Measurements from ENCODE around the gene KLF9.
A peak's percentile ranks its signal among the peaks of the same experiment; 100 is the strongest.

The KLF9 gene

DNA sequence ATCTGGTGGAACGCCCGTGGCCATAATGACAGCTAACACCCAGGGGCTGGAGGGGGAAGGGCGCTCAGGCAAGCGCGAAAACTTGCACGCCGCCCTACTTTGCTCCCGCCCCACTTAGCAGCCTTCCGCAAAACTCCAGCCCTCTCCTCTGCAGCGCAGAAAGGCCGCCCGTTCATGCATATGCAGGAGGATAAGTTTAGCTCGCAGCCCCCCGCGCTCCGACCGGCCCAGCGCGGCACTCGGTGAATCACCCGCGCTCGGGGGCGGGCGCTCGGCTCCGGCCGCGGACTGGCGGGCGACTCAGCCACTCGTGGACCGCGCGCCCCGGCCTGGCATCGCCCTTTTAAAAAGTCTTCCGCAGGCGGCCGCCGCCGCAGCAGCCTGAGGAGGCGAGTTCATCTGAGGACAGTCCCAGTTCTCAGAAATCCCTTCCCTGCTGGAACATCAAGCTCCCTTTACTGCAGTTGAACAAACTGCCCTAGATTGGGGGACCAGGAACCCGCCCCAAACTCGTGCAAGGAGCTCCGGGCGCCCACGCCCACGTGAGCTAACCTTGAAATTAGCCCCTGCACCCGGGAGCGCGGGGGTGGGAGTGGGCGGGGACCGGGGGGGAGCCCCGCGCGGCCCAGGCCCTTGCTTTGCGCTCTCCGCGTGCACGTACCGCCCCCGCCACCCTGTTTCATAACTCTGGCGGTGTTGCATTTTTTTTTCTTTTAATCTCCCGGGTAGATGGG is 4.5 kb upstream of the KLF9 start:
- DNase-seq (ENCODE audit: low read depth): peak; percentile 96
- TF ChIP-seq, protein P1, sequence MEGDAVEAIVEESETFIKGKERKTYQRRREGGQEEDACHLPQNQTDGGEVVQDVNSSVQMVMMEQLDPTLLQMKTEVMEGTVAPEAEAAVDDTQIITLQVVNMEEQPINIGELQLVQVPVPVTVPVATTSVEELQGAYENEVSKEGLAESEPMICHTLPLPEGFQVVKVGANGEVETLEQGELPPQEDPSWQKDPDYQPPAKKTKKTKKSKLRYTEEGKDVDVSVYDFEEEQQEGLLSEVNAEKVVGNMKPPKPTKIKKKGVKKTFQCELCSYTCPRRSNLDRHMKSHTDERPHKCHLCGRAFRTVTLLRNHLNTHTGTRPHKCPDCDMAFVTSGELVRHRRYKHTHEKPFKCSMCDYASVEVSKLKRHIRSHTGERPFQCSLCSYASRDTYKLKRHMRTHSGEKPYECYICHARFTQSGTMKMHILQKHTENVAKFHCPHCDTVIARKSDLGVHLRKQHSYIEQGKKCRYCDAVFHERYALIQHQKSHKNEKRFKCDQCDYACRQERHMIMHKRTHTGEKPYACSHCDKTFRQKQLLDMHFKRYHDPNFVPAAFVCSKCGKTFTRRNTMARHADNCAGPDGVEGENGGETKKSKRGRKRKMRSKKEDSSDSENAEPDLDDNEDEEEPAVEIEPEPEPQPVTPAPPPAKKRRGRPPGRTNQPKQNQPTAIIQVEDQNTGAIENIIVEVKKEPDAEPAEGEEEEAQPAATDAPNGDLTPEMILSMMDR (IDR thresholded peaks at IDR 0.05; ENCODE audit: control insufficient read depth, extremely low read depth, insufficient read depth): no peak

DNA sequence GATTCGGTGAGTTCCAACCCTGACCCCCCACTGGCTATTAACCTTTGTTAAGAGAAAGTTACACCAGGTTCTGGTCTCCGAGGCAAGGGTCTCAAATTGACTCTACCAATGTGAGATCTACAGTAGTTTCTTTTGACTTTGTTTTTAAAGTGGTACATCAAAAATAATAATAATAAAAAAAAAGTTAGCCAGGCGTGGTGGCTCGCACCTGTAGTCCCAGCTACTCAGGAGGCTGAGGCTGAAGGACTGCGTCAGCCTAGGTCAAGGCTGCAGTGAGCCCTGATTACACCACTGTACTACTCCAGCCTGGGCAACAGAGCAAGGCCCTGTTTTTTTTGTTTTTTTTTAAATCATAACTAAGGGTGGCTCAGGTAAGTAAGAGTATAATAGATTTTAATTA is 1.0 kb upstream of the KLF9 start:
- TF ChIP-seq, protein P1 (IDR thresholded peaks at IDR 0.05; ENCODE audit: control insufficient read depth, extremely low read depth, insufficient read depth): no peak
- no peak for DNase-seq (ENCODE audit: low read depth)
- no peak overlapping the region for H3K4me3 ChIP-seq (ENCODE audit: low read depth, low read length)

More for the DNA sequence above, 4.5 kb upstream of the KLF9 start:
- peak overlapping the region; percentile 55 for H3K4me3 ChIP-seq (ENCODE audit: low read depth, low read length)

DNA sequence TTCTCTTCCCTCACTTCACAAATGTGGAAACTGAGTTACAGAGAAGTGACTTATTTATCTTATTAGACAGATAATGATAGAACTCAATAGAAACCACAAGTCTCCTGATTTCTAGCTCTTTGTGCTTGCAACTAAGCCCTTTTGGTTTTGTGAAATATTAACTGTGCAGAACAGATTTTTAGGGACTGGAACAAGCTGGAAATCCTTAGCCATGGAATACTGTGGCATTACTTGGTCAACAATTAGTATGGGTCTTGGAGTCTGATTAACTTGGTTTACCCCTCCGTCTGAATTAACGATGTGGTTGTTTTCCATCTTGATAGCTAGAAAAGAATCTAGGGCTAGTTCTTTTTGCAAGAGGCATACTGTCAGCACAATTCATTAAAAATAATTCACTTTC is 584 bp upstream of the KLF9 start:
- TF ChIP-seq, protein P1 (IDR thresholded peaks at IDR 0.05; ENCODE audit: control insufficient read depth, extremely low read depth, insufficient read depth): no peak
- H3K4me3 ChIP-seq (ENCODE audit: low read depth, low read length): peak overlapping the region; percentile 79
- no peak for DNase-seq (ENCODE audit: low read depth)

GRCh38 chr9:70413464-70413798 is 1.0 kb downstream of the KLF9 start:
- DNase-seq (ENCODE audit: low read depth): no peak
- peak overlapping the region; percentile 79 for H3K4me3 ChIP-seq (ENCODE audit: low read depth, low read length)
- TF ChIP-seq, protein P1 (IDR thresholded peaks at IDR 0.05; ENCODE audit: control insufficient read depth, extremely low read depth, insufficient read depth): no peak

- no peak for DNase-seq (ENCODE audit: low read depth)
- TF ChIP-seq, protein P1 (IDR thresholded peaks at IDR 0.05; ENCODE audit: control insufficient read depth, extremely low read depth, insufficient read depth): no peak
- peak overlapping the region; percentile 79 for H3K4me3 ChIP-seq (ENCODE audit: low read depth, low read length)
Measured at GRCh38 chr9:70412832-70413463, 1.5 kb downstream of the KLF9 start.

GRCh38 chr9:70411930-70412831 is 2.3 kb downstream of the KLF9 start:
- TF ChIP-seq, protein P1 (IDR thresholded peaks at IDR 0.05; ENCODE audit: control insufficient read depth, extremely low read depth, insufficient read depth): no peak
- peak overlapping the region; percentile 79 for H3K4me3 ChIP-seq (ENCODE audit: low read depth, low read length)
- DNase-seq (ENCODE audit: low read depth): no peak
